ENCODE data around the gene ABI2. TPM values are rescaled to one million over a fixed set of nuclear protein-coding genes. Genes with fewer than 3 reads are reported as not detected.

The ABI2 gene
- total RNA-seq, 1 experiment from 2014 or later: 50.7 TPM

GRCh38 chr2:203451011-203451410 lies 122.8 kb downstream of the ABI2 start:
- H3F3A ChIP-seq (ENCODE audit: low read length, unreplicated experiment): no peaks in the 10 kb centered on the region
- H4K20me1 ChIP-seq (ENCODE audit: low read length): no peaks in the 10 kb centered on the region
- no peaks in the 10 kb centered on the region for H3K79me2 ChIP-seq (ENCODE audit: low read length)
- TF ChIP-seq EZH2phosphoT487 (IDR thresholded peaks at IDR 0.05; ENCODE audit: borderline replicate concordance, low read length) (no peak), EZH2 (IDR thresholded peaks at IDR 0.05; ENCODE audit: low read length, unreplicated experiment) (no peak), CTCF (conservative IDR thresholded peaks at IDR 0.05; ENCODE audit: low read depth, low read length) (no peak)
- intact Hi-C loops (cut with micrococcal nuclease): loop anchor here (5.0 kb wide), 3 partner anchors 119 to 879 kb away; no protein-coding TSS in a partner anchor
- POLR2A ChIA-PET (ENCODE audit: unreplicated experiment): no interaction called here
- no peak overlapping the region for H3K4me2 ChIP-seq (ENCODE audit: low read length)
- no peak overlapping the region for H3K4me3 ChIP-seq (ENCODE audit: low read length)
- CTCF ChIA-PET: no interaction called here
- no peak overlapping the region for H2AFZ ChIP-seq (ENCODE audit: low read length)
- DNase-seq (peak; percentile 17), ATAC-seq (no peak)
- peaks cover 26% of the 10 kb centered on the region for H3K4me1 ChIP-seq (ENCODE audit: insufficient read depth, low read length)
- H3K27ac ChIP-seq (ENCODE audit: low read length): no peak overlapping the region
- no peaks in the 10 kb centered on the region for H3K9me3 ChIP-seq (ENCODE audit: low read length)
- no TSS peak for BruUV-seq (replicated peaks)
- no peaks in the 10 kb centered on the region for H3K27me3 ChIP-seq (ENCODE audit: low read length)
- no peaks in the 10 kb centered on the region for H3K9me2 ChIP-seq (replicated peaks; ENCODE audit: low read length)
- no peak overlapping the region for H3K9ac ChIP-seq (ENCODE audit: low read length)
- H3K36me3 ChIP-seq (ENCODE audit: low read depth, low read length): peaks cover 20% of the 10 kb centered on the region

- peak; percentile 38; the same call in 1 of the 2 replicates for ATAC-seq
- CTCF ChIA-PET: no interaction called here
- POLR2A ChIA-PET (ENCODE audit: unreplicated experiment): no interaction called here
These were observed 123.5 kb downstream of the ABI2 start for GRCh38 chr2:203451689-203452088.

More at GRCh38 chr2:203451689-203452088, 123.5 kb downstream of the ABI2 start:
- no TSS peak for BruUV-seq (replicated peaks)
- no peaks in the 10 kb centered on the region for H4K20me1 ChIP-seq (ENCODE audit: low read length)
- H2AFZ ChIP-seq (ENCODE audit: low read length): 0 out of 2 replicates have a peak overlapping the region, but pooled peaks have one; percentile 24
- peaks cover 20% of the 10 kb centered on the region for H3K36me3 ChIP-seq (ENCODE audit: low read depth, low read length)
- H3K9me3 ChIP-seq (ENCODE audit: low read length): no peaks in the 10 kb centered on the region
- H3F3A ChIP-seq (ENCODE audit: low read length, unreplicated experiment): no peaks in the 10 kb centered on the region
- no peak overlapping the region for H3K4me3 ChIP-seq (ENCODE audit: low read length)
- intact Hi-C loops (cut with micrococcal nuclease): loop anchor here (5.0 kb wide), 3 partner anchors 119 to 879 kb away; no protein-coding TSS in a partner anchor
- no peak overlapping the region for H3K4me2 ChIP-seq (ENCODE audit: low read length)
- H3K4me1 ChIP-seq (ENCODE audit: insufficient read depth, low read length): peaks cover 20% of the 10 kb centered on the region
- H3K27me3 ChIP-seq (ENCODE audit: low read length): no peaks in the 10 kb centered on the region
- H3K9ac ChIP-seq (ENCODE audit: low read length): no peak overlapping the region
- no peak overlapping the region for H3K27ac ChIP-seq (ENCODE audit: low read length)
- H3K9me2 ChIP-seq (replicated peaks; ENCODE audit: low read length): no peaks in the 10 kb centered on the region
- TF ChIP-seq EZH2 (IDR thresholded peaks at IDR 0.05; ENCODE audit: low read length, unreplicated experiment) (no peak), EZH2phosphoT487 (IDR thresholded peaks at IDR 0.05; ENCODE audit: borderline replicate concordance, low read length) (no peak), CTCF (conservative IDR thresholded peaks at IDR 0.05; ENCODE audit: low read depth, low read length) (no peak)
- DNase-seq: peak; percentile 33
- H3K79me2 ChIP-seq (ENCODE audit: low read length): no peaks in the 10 kb centered on the region

All from PC-3 (cell line).